Measurements from ENCODE around the gene GRIK1.

The GRIK1 gene

DNA sequence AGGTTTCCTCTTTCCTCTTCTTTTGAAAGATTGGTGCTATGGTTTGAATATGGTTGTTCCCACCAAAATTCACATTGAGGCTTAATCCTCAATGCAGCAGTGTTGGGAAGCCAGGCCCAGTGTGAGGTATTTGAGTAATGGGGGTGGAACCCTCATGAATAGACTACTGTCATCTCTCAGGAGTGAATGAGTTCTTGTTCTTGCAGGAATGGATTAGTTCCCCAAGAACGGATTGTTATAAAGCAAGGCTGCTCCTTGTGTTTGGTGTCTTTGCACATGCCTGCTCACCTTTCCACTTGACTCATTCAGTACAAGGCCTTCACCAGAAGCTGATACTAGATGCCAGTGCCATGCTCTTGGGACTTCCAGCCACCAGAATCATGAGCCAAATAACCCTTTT lies 417.9 kb downstream of the GRIK1 start:
- H3K4me3 ChIP-seq (ENCODE audit: low read depth, low read length): no peak overlapping the region
- no peak for TF ChIP-seq CTCF (IDR thresholded peaks at IDR 0.05; ENCODE audit: insufficient read depth, low read depth, low read length, missing control alignments)
- DNase-seq (ENCODE audit: low read depth): no peak

DNA sequence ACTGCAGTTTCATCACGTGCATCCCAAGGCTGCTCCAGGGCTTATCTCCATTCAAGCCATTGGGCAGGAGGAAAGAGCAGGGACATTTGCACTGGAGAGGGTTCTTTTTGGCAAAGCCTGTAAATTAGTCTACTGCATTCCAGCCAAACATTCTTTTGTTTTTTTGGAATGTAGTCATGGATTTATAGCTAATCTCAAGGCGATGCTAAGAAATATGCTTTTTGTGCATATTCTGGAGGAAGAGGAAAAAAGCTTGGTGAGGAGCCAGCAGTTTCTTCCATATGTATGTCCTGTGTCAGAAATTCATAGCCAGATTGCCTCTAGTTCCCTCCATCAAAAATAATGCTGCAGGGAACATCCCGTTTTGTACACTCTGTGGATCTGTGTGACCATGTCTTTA lies 419.6 kb downstream of the GRIK1 start:
- no peak for TF ChIP-seq CTCF (IDR thresholded peaks at IDR 0.05; ENCODE audit: insufficient read depth, low read depth, low read length, missing control alignments)
- DNase-seq (ENCODE audit: low read depth): no peak
- no peak overlapping the region for H3K4me3 ChIP-seq (ENCODE audit: low read depth, low read length)

GRCh38 chr21:29514652-29515247 lies 425.0 kb downstream of the GRIK1 start:
- TF ChIP-seq CTCF (IDR thresholded peaks at IDR 0.05; ENCODE audit: insufficient read depth, low read depth, low read length, missing control alignments): no peak
- DNase-seq (ENCODE audit: low read depth): no peak
- H3K4me3 ChIP-seq (ENCODE audit: low read depth, low read length): no peak overlapping the region

DNA sequence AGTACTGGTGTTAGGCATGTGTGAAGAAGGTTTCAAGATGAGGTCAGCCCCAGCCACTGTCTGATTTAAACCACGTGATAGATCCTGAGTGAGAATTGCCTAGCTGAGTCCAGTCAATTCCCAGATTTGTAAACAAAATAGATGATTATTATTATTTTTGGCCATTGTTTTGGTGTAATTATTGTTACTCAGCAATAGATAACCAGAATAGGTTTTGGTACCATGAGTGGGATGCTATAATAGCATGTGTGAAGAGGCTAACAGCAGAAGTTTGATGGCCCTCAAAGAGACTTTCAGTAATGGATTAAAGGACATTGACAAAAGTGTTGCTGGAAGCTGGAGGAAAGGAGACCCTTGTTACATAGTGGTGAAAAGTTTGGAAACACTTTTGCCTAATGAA lies 426.3 kb downstream of the GRIK1 start:
- no peak for TF ChIP-seq CTCF (IDR thresholded peaks at IDR 0.05; ENCODE audit: insufficient read depth, low read depth, low read length, missing control alignments)
- no peak overlapping the region for H3K4me3 ChIP-seq (ENCODE audit: low read depth, low read length)
- no peak for DNase-seq (ENCODE audit: low read depth)

GRCh38 chr21:29511096-29511495 lies 428.7 kb downstream of the GRIK1 start:
- no peak for TF ChIP-seq CTCF (IDR thresholded peaks at IDR 0.05; ENCODE audit: insufficient read depth, low read depth, low read length, missing control alignments)
- no peak overlapping the region for H3K4me3 ChIP-seq (ENCODE audit: low read depth, low read length)
- DNase-seq (ENCODE audit: low read depth): no peak

DNA sequence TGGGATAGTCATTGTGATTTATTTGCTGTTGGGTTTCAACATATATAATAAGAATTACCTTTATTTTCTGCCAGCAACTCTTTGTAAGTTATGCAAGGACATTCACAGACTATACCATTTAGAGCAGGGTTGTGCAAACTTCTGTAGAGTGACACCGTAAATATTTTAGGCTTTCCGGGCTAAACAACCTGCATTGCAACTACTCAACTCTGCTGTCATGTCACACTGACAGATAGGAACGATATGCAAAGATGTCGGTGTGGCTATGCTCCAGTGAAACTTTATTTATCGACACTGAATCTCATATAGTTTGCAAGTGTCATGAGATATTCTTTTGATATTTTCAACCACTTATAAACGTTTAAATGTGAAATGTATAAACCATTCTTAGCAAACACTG lies 430.7 kb downstream of the GRIK1 start:
- TF ChIP-seq CTCF (IDR thresholded peaks at IDR 0.05; ENCODE audit: insufficient read depth, low read depth, low read length, missing control alignments): no peak
- H3K4me3 ChIP-seq (ENCODE audit: low read depth, low read length): no peak overlapping the region
- DNase-seq (ENCODE audit: low read depth): no peak

DNA sequence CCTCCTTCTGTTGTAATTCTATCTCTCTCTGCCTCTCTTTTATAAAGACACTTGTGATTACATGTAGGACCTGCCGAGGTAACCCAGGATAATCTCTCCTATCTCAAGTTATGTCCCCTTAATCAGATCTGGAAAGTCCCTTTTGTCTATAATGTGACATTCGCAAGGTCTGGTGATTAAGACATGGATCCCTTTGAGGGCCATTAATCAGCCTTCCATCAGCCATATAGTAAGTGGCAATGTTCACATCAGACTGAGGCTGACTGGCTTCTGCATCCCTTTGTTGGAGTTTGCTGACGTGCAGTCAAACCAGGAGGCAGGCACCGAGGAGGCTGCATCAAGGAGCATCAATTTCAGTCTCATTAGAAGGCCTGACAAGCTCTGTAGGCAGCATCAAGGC lies 431.5 kb downstream of the GRIK1 start:
- no peak for DNase-seq (ENCODE audit: low read depth)
- no peak overlapping the region for H3K4me3 ChIP-seq (ENCODE audit: low read depth, low read length)
- TF ChIP-seq CTCF (IDR thresholded peaks at IDR 0.05; ENCODE audit: insufficient read depth, low read depth, low read length, missing control alignments): no peak

Measured in GM12865 (cell line).